ENCODE data around the gene EPS15. TPM values are rescaled to one million over a fixed set of nuclear protein-coding genes. Genes with fewer than 3 reads are reported as not detected.

Gene EPS15
- total and polyA plus RNA-seq, 10 of the 15 experiments (the other 5 are each of a cell fraction or from before 2014, with no cell fraction given) = 24.7 to 87.8 (median 56.3) TPM

- 98% methylated on average over 4 of the region's 4 CpGs for WGBS (ENCODE audit: insufficient coverage, insufficient replicate concordance, low lambda C conversion rate, missing lambda C conversion rate)
- H3K4me1 ChIP-seq (ENCODE audit: control insufficient read depth, insufficient read depth, low read length) = no peaks in the 10 kb centered on the region
- no peak overlapping the region for H3K9ac ChIP-seq (ENCODE audit: control insufficient read depth, insufficient read depth, low read length)
- ChIA-PET SMC1A (ENCODE audit: uncharacterized antibody, unreplicated experiment) (interaction anchor here (1.9 kb wide), 1 partner anchor 166 kb away, joined by 4 read pairs; no protein-coding TSS in a partner anchor), RAD21 (ENCODE audit: unreplicated experiment) (no interaction called here), POLR2A (interaction anchor here (0.7 kb wide), 1 partner anchor 292 kb away, joined by 3 read pairs; no protein-coding TSS in a partner anchor), CTCF (no interaction called here)
- FAIRE-seq (no peak), ATAC-seq (no peak), DNase-seq (ENCODE audit: low read depth, low spot score) (no peak)
- no peaks in the 10 kb centered on the region for H3K27me3 ChIP-seq (replicated peaks in 1 of 2; ENCODE audit: control insufficient read depth in 2 of 2, insufficient read depth in 2 of 2, low read length in 1 of 2)
- no peaks in the 10 kb centered on the region for H3K79me2 ChIP-seq (ENCODE audit: control insufficient read depth, insufficient read depth, low read length)
- no peak overlapping the region for H2AFZ ChIP-seq (ENCODE audit: control insufficient read depth, low read depth, low read length)
- no peak overlapping the region for H3K4me2 ChIP-seq (ENCODE audit: control insufficient read depth, insufficient read depth)
- no peak overlapping the region for H3K4me3 ChIP-seq
- no TSS peak for BruUV-seq (replicated peaks)
- intact Hi-C loops (cut with micrococcal nuclease; ENCODE audit: unreplicated experiment) = no loop called here
- H3K9me3 ChIP-seq (replicated peaks; ENCODE audit: control insufficient read depth, insufficient read depth, low read length) = no peaks in the 10 kb centered on the region
- H4K20me1 ChIP-seq (ENCODE audit: control insufficient read depth, insufficient read depth) = no peaks in the 10 kb centered on the region
- in situ Hi-C loops (cut with MboI) = no loop called here
- peaks cover 4 to 23% of the 10 kb centered on the region in 2 experiments for H3K36me3 ChIP-seq (ENCODE audit: control insufficient read depth in 2 of 2, insufficient read depth in 2 of 2, low read length in 1 of 2)
- H3K27ac ChIP-seq (ENCODE audit: control insufficient read depth, insufficient read depth) = no peak overlapping the region
- TF ChIP-seq MEF2B (IDR thresholded peaks at IDR 0.05; ENCODE audit: partially characterized antibody, poor library complexity, severe bottlenecking) (no peak), ZBTB33 (IDR thresholded peaks at IDR 0.05) (no peak), SPI1 (IDR thresholded peaks at IDR 0.05; ENCODE audit: borderline replicate concordance, insufficient read depth, low read depth, low read length) (no peak), KDM1A (IDR thresholded peaks at IDR 0.05; ENCODE audit: borderline replicate concordance) (no peak), POLR2AphosphoS2 (IDR thresholded peaks at IDR 0.05; ENCODE audit: low read depth, low read length) (no peak), SREBF2 (IDR thresholded peaks at IDR 0.05; ENCODE audit: low read length) (no peak), ATF3 (IDR thresholded peaks at IDR 0.05; ENCODE audit: borderline replicate concordance, extremely low read depth, low read depth, low read length) (no peak), CTCF (IDR thresholded peaks at IDR 0.05 in 2 of 3, conservative IDR thresholded peaks at IDR 0.05 in 1 of 3; ENCODE audit: control insufficient read depth in 2 of 3, extremely low read depth in 1 of 3, insufficient read depth in 1 of 3, low read depth in 3 of 3, low read length in 3 of 3) (no peak), JUND (IDR thresholded peaks at IDR 0.05; ENCODE audit: low read depth, low read length) (no peak), ZBED1 (IDR thresholded peaks at IDR 0.05; ENCODE audit: borderline replicate concordance) (no peak), SMAD5 (IDR thresholded peaks at IDR 0.05; ENCODE audit: low read depth) (no peak), MTA3 (IDR thresholded peaks at IDR 0.05; ENCODE audit: borderline replicate concordance, low read length) (no peak), RAD51 (IDR thresholded peaks at IDR 0.05) (no peak)
- TF ChIP-seq, protein P1, sequence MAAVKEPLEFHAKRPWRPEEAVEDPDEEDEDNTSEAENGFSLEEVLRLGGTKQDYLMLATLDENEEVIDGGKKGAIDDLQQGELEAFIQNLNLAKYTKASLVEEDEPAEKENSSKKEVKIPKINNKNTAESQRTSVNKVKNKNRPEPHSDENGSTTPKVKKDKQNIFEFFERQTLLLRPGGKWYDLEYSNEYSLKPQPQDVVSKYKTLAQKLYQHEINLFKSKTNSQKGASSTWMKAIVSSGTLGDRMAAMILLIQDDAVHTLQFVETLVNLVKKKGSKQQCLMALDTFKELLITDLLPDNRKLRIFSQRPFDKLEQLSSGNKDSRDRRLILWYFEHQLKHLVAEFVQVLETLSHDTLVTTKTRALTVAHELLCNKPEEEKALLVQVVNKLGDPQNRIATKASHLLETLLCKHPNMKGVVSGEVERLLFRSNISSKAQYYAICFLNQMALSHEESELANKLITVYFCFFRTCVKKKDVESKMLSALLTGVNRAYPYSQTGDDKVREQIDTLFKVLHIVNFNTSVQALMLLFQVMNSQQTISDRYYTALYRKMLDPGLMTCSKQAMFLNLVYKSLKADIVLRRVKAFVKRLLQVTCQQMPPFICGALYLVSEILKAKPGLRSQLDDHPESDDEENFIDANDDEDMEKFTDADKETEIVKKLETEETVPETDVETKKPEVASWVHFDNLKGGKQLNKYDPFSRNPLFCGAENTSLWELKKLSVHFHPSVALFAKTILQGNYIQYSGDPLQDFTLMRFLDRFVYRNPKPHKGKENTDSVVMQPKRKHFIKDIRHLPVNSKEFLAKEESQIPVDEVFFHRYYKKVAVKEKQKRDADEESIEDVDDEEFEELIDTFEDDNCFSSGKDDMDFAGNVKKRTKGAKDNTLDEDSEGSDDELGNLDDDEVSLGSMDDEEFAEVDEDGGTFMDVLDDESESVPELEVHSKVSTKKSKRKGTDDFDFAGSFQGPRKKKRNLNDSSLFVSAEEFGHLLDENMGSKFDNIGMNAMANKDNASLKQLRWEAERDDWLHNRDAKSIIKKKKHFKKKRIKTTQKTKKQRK (IDR thresholded peaks at IDR 0.05; ENCODE audit: low read depth, low read length) = no peak
- TF ChIP-seq, protein P2, sequence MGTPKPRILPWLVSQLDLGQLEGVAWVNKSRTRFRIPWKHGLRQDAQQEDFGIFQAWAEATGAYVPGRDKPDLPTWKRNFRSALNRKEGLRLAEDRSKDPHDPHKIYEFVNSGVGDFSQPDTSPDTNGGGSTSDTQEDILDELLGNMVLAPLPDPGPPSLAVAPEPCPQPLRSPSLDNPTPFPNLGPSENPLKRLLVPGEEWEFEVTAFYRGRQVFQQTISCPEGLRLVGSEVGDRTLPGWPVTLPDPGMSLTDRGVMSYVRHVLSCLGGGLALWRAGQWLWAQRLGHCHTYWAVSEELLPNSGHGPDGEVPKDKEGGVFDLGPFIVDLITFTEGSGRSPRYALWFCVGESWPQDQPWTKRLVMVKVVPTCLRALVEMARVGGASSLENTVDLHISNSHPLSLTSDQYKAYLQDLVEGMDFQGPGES (IDR thresholded peaks at IDR 0.05) = no peak
Measured at GRCh38 chr1:51369171-51369570, 149.9 kb downstream of the EPS15 start.
